ENCODE measurements around the gene FHDC1.

DNA sequence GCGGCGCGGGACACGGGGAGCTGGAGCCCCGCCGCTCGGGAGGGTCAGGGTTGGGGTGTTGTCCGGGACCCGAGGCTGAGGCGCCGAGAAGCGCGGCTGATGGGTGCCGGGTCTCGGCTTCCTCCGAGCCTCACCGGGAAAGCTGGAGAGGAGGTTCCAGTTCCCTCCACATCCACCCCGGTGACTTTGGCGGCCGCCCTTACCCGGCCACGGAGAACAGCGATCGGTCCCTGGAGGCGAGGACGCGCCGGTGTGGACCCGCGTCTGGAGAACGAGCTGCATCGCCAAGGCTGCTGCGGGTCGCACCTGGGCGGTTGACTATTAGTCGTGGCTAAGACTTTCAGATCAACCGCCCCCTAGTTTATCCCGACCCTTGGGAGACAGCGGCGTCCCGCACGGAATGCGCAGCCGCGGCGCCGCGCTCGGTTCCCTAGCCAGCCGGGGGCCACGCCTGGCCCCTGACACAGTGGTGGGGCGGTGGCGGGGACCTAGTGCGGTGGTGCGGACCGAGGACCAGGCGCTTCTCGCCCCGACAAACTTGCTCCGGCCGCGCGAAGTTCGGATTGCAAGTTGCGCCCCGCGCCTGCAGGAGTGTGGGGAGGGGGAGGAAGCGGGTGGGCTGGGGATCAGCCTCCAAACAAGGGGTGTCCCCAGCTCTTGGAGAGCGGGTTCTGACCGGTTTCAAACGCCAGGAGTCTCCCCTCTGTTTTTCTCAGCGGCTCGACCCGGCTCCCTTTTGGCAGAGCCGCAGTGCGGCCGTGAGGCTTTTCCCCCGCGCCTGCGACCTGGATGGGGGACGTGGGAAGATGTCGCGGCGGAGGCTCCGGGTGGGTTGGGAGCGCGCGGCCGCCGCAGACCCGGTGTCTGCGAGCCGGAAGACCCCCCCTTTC is 568 bp downstream of the FHDC1 start:
- TF ChIP-seq, protein P1, sequence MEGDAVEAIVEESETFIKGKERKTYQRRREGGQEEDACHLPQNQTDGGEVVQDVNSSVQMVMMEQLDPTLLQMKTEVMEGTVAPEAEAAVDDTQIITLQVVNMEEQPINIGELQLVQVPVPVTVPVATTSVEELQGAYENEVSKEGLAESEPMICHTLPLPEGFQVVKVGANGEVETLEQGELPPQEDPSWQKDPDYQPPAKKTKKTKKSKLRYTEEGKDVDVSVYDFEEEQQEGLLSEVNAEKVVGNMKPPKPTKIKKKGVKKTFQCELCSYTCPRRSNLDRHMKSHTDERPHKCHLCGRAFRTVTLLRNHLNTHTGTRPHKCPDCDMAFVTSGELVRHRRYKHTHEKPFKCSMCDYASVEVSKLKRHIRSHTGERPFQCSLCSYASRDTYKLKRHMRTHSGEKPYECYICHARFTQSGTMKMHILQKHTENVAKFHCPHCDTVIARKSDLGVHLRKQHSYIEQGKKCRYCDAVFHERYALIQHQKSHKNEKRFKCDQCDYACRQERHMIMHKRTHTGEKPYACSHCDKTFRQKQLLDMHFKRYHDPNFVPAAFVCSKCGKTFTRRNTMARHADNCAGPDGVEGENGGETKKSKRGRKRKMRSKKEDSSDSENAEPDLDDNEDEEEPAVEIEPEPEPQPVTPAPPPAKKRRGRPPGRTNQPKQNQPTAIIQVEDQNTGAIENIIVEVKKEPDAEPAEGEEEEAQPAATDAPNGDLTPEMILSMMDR (IDR thresholded peaks at IDR 0.05) = no peak
- TF ChIP-seq EP300 (IDR thresholded peaks at IDR 0.05) (no peak), POLR2A (IDR thresholded peaks at IDR 0.05) (no peak), POLR2AphosphoS5 (IDR thresholded peaks at IDR 0.05) (no peak)
